Mesenchymal stem cell (in vitro differentiated cells and primary cell): ENCODE data around the gene MKI67.

Experiments
- DNase-seq: peaks from one replicate; pipeline ENCODE4 v3.0.0-alpha.2; 2013
- H2AFZ ChIP-seq: one replicate; pipeline ENCODE4 v1.6.1; 2013; ENCODE audit warnings: low read depth, mild to moderate bottlenecking, control low read depth, inconsistent platforms, low read length, moderate library complexity
- H2AK5ac ChIP-seq: 2 replicates; pipeline ENCODE4 v1.6.1; 2013; ENCODE audit warnings: low read length, moderate library complexity, mild to moderate bottlenecking, inconsistent platforms; ENCODE audit not compliant: severe bottlenecking
- H2BK120ac ChIP-seq: one replicate; pipeline ENCODE4 v1.6.1; 2013; ENCODE audit warnings: low read depth, mild to moderate bottlenecking, inconsistent platforms, low read length, moderate library complexity
- H2BK12ac ChIP-seq, 2 experiments: one replicate each; pipeline ENCODE4 v1.6.1; 2013; ENCODE audit warnings: inconsistent platforms in 2 of 2, low read length in 2 of 2, mild to moderate bottlenecking in 2 of 2, moderate library complexity in 2 of 2, control low read depth in 1 of 2
- H2BK15ac ChIP-seq: one replicate; pipeline ENCODE4 v1.6.1; 2013; ENCODE audit warnings: mild to moderate bottlenecking, low read depth, inconsistent platforms; ENCODE audit not compliant: poor library complexity, severe bottlenecking
- H2BK5ac ChIP-seq: 2 replicates; pipeline ENCODE4 v1.6.1; 2013; ENCODE audit warnings: low read depth, mild to moderate bottlenecking, low read length, control low read depth, inconsistent platforms; ENCODE audit not compliant: poor library complexity, severe bottlenecking
- H3K14ac ChIP-seq, 2 experiments: one replicate each; pipeline ENCODE4 v1.6.1; 2013; ENCODE audit warnings: inconsistent platforms in 2 of 2, low read length in 2 of 2, control low read depth in 1 of 2, mild to moderate bottlenecking in 1 of 2, moderate library complexity in 1 of 2
- H3K18ac ChIP-seq, 2 experiments: one replicate each; pipeline ENCODE4 v1.6.1; 2013; ENCODE audit warnings: inconsistent platforms in 2 of 2, low read length in 2 of 2, control low read depth in 1 of 2, low read depth in 1 of 2, mild to moderate bottlenecking in 1 of 2
- H3K23ac ChIP-seq, 2 experiments: one replicate each; pipeline ENCODE4 v1.6.1; 2013; ENCODE audit warnings: inconsistent platforms in 2 of 2, low read length in 2 of 2, mild to moderate bottlenecking in 2 of 2, moderate library complexity in 2 of 2, control low read depth in 1 of 2
- H3K27ac ChIP-seq: 2 replicates; pipeline ENCODE4 v1.5.1; 2013; ENCODE audit warnings: mild to moderate bottlenecking, moderate library complexity, low read length, control low read depth, inconsistent platforms; ENCODE audit not compliant: poor library complexity, severe bottlenecking
- H3K27me3 ChIP-seq, 2 experiments: 2 replicates each; pipeline versions ENCODE4 v1.6.1 to v1.7.0; 2013; ENCODE audit warnings: low read length in 2 of 2, mild to moderate bottlenecking in 2 of 2, moderate library complexity in 2 of 2, control low read depth in 1 of 2, inconsistent platforms in 1 of 2; ENCODE audit not compliant: control insufficient read depth in 1 of 2, insufficient read depth in 1 of 2
- H3K36me3 ChIP-seq, 2 experiments: 2 replicates each; pipeline versions ENCODE4 v1.6.1 to v1.7.0; 2013; ENCODE audit warnings: low read length in 2 of 2, control low read depth in 1 of 2, inconsistent platforms in 1 of 2, low read depth in 1 of 2, mild to moderate bottlenecking in 1 of 2; ENCODE audit not compliant: insufficient read depth in 2 of 2, control insufficient read depth in 1 of 2
- H3K4ac ChIP-seq, 2 experiments: one replicate each; pipeline ENCODE4 v1.6.1; 2013; ENCODE audit warnings: inconsistent platforms in 2 of 2, low read length in 2 of 2, mild to moderate bottlenecking in 2 of 2, moderate library complexity in 2 of 2, control low read depth in 1 of 2, low read depth in 1 of 2
- H3K4me1 ChIP-seq: 2 replicates; pipeline ENCODE4 v1.6.1; 2013; ENCODE audit warnings: low read depth, low read length, control low read depth; ENCODE audit not compliant: control insufficient read depth, insufficient read depth
- H3K4me2 ChIP-seq: 2 replicates; pipeline ENCODE4 v1.6.1; 2013; ENCODE audit warnings: low read length, mild to moderate bottlenecking, inconsistent platforms; ENCODE audit not compliant: poor library complexity, severe bottlenecking
- H3K4me3 ChIP-seq, 2 experiments: 2 replicates each; pipeline versions ENCODE4 v1.5.1 to v1.7.0; 2013; ENCODE audit warnings: low read length in 2 of 2, mild to moderate bottlenecking in 2 of 2, control low read depth in 1 of 2, low read depth in 1 of 2; ENCODE audit not compliant: insufficient read depth in 1 of 2
- H3K79me1 ChIP-seq: replicated peaks from 2 replicates; pipeline ENCODE4 v1.6.1; 2013; ENCODE audit warnings: mild to moderate bottlenecking, control low read depth, low read length, inconsistent platforms; ENCODE audit not compliant: poor library complexity, severe bottlenecking
- H3K9ac ChIP-seq: 2 replicates; pipeline ENCODE4 v1.7.0; 2013; ENCODE audit warnings: mild to moderate bottlenecking, low read length, moderate library complexity
- H3K9me3 ChIP-seq: 2 replicates; pipeline ENCODE4 v1.7.0; 2013; ENCODE audit warnings: mild to moderate bottlenecking, low read length; ENCODE audit not compliant: control insufficient read depth
- H4K8ac ChIP-seq: one replicate; pipeline ENCODE4 v1.6.1; 2013; ENCODE audit warnings: inconsistent platforms, mild to moderate bottlenecking, low read length, moderate library complexity
- H4K91ac ChIP-seq: one replicate; pipeline ENCODE4 v1.6.1; 2013; ENCODE audit warnings: mild to moderate bottlenecking, low read length, inconsistent platforms
- WGBS: methylation state at CpG from one replicate; pipeline ENCODE4 v1.1.7; 2013; ENCODE audit warnings: mixed read lengths; 5-methylcytosine and 5-hydroxymethylcytosine counted together

MKI67 gene

DNA sequence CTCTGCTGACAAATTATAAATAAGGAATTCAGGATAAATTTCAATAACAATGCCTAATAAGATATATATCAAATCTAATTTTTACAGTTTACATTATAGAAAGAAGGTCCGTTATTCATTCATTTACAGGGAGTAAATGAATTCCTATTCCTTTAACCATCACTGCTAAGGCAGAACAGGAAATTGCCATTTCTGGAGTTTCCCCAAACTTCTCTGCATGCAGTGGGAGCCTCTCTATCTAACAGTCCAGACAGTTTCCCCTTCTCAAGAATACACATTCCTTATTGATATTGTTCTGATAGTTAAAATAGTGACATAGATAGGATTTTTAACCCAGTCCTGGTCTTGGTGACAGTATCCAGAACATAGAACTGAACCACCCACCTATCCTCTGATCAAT lies 24.3 kb downstream of the MKI67 start:
- Histone ChIP-seq H3K27ac (no peak overlapping the region), H4K8ac (no peak overlapping the region), H3K4me2 (no peak overlapping the region), H3K4me3 (no peak overlapping the region), H2BK12ac (no peak overlapping the region), H2BK15ac (no peak overlapping the region), H3K27me3 (no peaks in the 10 kb centered on the region), H4K91ac (no peak overlapping the region), H2AFZ (no peak overlapping the region), H3K23ac (no peak overlapping the region), H3K18ac (no peak overlapping the region), H3K9me3 (no peaks in the 10 kb centered on the region), H2BK120ac (no peak overlapping the region), H3K4ac (no peak overlapping the region), H3K36me3 (peaks cover 24 to 39% of the 10 kb centered on the region in 2 experiments), H3K9ac (no peak overlapping the region), H3K79me1 (peaks cover 31% of the 10 kb centered on the region), H3K4me1 (no peaks in the 10 kb centered on the region), H2AK5ac (no peak overlapping the region), H2BK5ac (no peak overlapping the region), H3K14ac (no peak overlapping the region)
- WGBS, result 90% methylated on average over 1 of the region's 1 CpG
- DNase-seq, result no peak

DNA sequence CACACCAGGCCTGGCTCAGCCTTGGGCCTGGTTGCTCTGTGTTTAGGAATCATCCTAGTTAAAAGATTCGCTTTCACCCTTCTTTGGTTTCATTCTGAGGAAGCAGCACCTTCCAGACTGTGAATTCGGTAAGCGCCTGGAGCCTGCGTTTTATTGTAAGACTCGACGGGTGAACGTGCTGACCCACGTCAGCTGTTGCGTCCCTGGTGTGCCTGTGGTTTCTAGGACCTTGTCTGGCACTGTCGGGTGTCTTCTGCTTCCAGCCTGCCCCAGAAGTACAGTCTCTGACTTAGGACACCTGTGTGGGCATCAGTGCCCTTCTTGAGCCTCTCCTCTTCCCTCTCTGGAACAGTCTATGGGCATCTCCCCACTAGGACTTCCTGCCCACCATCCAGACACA lies 26.3 kb downstream of the MKI67 start:
- no peak overlapping the region for H2AFZ ChIP-seq
- H4K8ac ChIP-seq, result no peak overlapping the region
- no peak overlapping the region for H3K4me2 ChIP-seq
- no peak overlapping the region for H2BK5ac ChIP-seq
- no peak overlapping the region for H2BK15ac ChIP-seq
- peaks cover 18 to 23% of the 10 kb centered on the region in 2 experiments for H3K36me3 ChIP-seq
- H3K4ac ChIP-seq, result no peak overlapping the region
- H2BK120ac ChIP-seq, result no peak overlapping the region
- no peak overlapping the region for H3K4me3 ChIP-seq
- H3K23ac ChIP-seq, result no peak overlapping the region
- H3K27me3 ChIP-seq, result no peaks in the 10 kb centered on the region
- H2AK5ac ChIP-seq, result no peak overlapping the region
- WGBS, result 98% methylated on average over 10 of the region's 10 CpGs
- peaks cover 22% of the 10 kb centered on the region for H3K79me1 ChIP-seq
- peaks cover 2% of the 10 kb centered on the region for H3K4me1 ChIP-seq
- no peak overlapping the region for H3K9ac ChIP-seq
- H3K9me3 ChIP-seq, result no peaks in the 10 kb centered on the region
- no peak overlapping the region for H3K14ac ChIP-seq
- no peak overlapping the region for H3K18ac ChIP-seq
- DNase-seq, result no peak
- H3K27ac ChIP-seq, result no peak overlapping the region
- H4K91ac ChIP-seq, result no peak overlapping the region
- no peak overlapping the region for H2BK12ac ChIP-seq

DNA sequence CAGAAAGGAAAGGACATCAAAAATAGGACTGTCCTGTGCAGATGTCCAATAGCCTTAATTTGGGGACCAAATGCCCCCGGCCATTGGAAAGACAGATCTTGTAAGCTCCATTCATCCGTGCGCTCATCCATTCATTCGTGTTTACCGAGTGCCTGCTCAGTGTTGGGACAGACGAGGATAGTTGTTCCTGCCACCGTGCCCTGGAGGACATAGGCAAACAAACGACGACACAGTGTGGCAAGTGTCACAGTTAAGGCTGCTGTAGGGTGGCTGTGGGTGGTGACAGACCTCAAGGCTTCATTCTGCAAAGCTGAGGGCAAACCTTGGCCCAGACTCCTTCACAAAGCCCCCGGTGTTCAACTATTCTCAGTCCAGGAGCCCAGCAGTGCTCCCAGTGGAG lies 27.6 kb downstream of the MKI67 start:
- Histone ChIP-seq H2BK15ac (no peak overlapping the region), H3K4me1 (peaks cover 2% of the 10 kb centered on the region), H4K8ac (no peak overlapping the region), H3K27me3 (no peaks in the 10 kb centered on the region), H3K36me3 (peaks cover 15 to 16% of the 10 kb centered on the region in 2 experiments), H3K9ac (no peak overlapping the region), H3K4ac (no peak overlapping the region), H3K4me3 (no peak overlapping the region), H2BK12ac (no peak overlapping the region), H3K9me3 (no peaks in the 10 kb centered on the region), H3K18ac (no peak overlapping the region), H2AK5ac (no peak overlapping the region), H2BK120ac (no peak overlapping the region), H3K14ac (no peak overlapping the region), H2AFZ (no peak overlapping the region), H3K79me1 (peaks cover 16% of the 10 kb centered on the region), H3K4me2 (no peak overlapping the region), H3K27ac (no peak overlapping the region), H3K23ac (no peak overlapping the region), H4K91ac (no peak overlapping the region), H2BK5ac (no peak overlapping the region)
- WGBS, result 98% methylated on average over 10 of the region's 10 CpGs
- DNase-seq, result no peak

DNA sequence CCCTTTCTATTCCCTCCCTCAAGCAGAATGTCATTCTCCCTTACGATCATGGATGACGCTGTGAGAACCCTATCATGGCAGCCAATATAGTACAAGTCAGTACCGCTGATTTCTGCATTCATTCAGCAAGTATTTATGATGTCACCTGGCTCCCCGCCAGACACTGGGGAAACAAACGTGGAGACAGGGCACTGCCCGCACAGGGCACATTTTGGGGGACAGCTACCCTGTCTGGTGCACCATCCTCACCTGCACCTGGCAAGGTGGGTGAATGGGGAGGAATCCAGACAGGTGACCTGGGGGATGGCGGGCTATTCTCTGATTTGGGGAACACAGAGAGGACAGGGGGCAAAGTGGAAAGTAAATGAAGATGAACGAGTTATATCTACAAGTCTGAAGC lies 28.4 kb downstream of the MKI67 start:
- Histone ChIP-seq H3K4me2 (no peak overlapping the region), H3K36me3 (peaks cover 9% of the 10 kb centered on the region in 2 experiments), H2BK12ac (no peak overlapping the region), H3K4ac (no peak overlapping the region), H3K23ac (no peak overlapping the region), H2BK5ac (no peak overlapping the region), H3K4me1 (peaks cover 2% of the 10 kb centered on the region), H3K4me3 (no peak overlapping the region), H2BK15ac (no peak overlapping the region), H3K18ac (no peak overlapping the region), H3K79me1 (peaks cover 16% of the 10 kb centered on the region), H3K27me3 (no peaks in the 10 kb centered on the region), H3K14ac (no peak overlapping the region), H2AK5ac (no peak overlapping the region), H2AFZ (no peak overlapping the region), H2BK120ac (no peak overlapping the region), H3K9ac (no peak overlapping the region), H3K9me3 (no peaks in the 10 kb centered on the region), H4K8ac (no peak overlapping the region), H3K27ac (no peak overlapping the region), H4K91ac (no peak overlapping the region)
- 93% methylated on average over 8 of the region's 8 CpGs for WGBS
- no peak for DNase-seq
